ENCODE measurements around the gene NPIPA2.
"Not testable (repeated sequence)": the region's sequence is repeated elsewhere in the genome, so short reads cannot be mapped to it uniquely, and the experiment has no call there.

Gene NPIPA2

DNA sequence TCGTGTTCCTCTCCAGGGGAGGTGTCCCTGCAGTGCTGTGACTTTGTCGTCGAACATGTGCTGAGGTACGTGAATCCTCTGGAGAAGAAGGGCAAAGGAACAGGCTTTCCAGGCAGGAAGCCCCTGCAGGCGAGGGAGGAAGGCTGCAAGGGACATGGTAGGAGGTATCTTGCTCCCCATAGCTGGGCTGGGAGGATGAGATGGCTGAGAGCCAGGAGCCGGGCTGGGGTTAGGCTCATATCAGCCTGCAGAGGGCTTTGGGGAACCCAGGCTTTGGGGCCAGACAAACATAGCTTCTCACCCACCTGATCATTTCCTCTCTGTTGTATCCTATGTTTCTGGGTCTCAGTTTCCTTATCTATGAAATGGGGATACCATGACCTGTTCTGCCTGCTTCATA is 34.4 kb downstream of the NPIPA2 start:
- not testable (repeated sequence) for H3K36me3 ChIP-seq (ENCODE audit: control insufficient read depth, insufficient read depth, low read length); H3K9me3 ChIP-seq (ENCODE audit: control insufficient read depth, low read length); H3K4me3 ChIP-seq (ENCODE audit: insufficient read depth, low read depth, low read length); H3K27ac ChIP-seq (ENCODE audit: insufficient read depth, low read depth, low read length, poor library complexity, severe bottlenecking); H3K4me1 ChIP-seq (ENCODE audit: control insufficient read depth, insufficient read depth, low read length); H3K27me3 ChIP-seq (ENCODE audit: control insufficient read depth, insufficient read depth, low read length, poor library complexity, severe bottlenecking)
- WGBS, 2 experiments = no CpG with 5 or more reads among the region's 6 CpGs

GRCh38 chr16:14779368-14779877 is 37.1 kb downstream of the NPIPA2 start:
- H3K9me3 ChIP-seq (ENCODE audit: control insufficient read depth, low read length); H3K36me3 ChIP-seq (ENCODE audit: control insufficient read depth, insufficient read depth, low read length); H3K27me3 ChIP-seq (ENCODE audit: control insufficient read depth, insufficient read depth, low read length, poor library complexity, severe bottlenecking); H3K4me3 ChIP-seq (ENCODE audit: insufficient read depth, low read depth, low read length); H3K27ac ChIP-seq (ENCODE audit: insufficient read depth, low read depth, low read length, poor library complexity, severe bottlenecking); H3K4me1 ChIP-seq (ENCODE audit: control insufficient read depth, insufficient read depth, low read length): not testable (repeated sequence)
- 93 to 97% methylated on average over 5 to 7 of the region's 11 CpGs for WGBS, 2 experiments

DNA sequence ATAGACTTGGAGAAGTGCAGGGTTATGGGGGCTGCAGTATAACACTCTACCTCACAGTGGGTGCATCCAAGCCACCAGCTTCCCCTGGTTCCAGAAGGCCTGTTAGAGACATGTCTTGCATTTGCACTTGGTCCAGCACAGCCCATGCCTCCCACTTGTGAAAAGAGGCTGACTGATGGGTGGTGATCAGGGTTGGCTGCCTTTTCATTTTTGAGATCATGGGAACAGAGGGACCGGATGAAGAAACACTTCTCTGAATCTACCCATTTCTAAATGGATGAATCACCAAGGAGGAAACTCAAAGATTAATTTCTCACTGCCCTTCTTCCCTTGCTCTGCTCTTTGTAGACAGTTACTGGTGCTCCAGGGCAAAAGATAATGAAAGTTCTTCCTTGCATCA is 43.8 kb downstream of the NPIPA2 start:
- not testable (repeated sequence) for H3K27me3 ChIP-seq (ENCODE audit: control insufficient read depth, insufficient read depth, low read length, poor library complexity, severe bottlenecking); H3K4me3 ChIP-seq (ENCODE audit: insufficient read depth, low read depth, low read length); H3K36me3 ChIP-seq (ENCODE audit: control insufficient read depth, insufficient read depth, low read length); H3K9me3 ChIP-seq (ENCODE audit: control insufficient read depth, low read length); H3K27ac ChIP-seq (ENCODE audit: insufficient read depth, low read depth, low read length, poor library complexity, severe bottlenecking); H3K4me1 ChIP-seq (ENCODE audit: control insufficient read depth, insufficient read depth, low read length)
- no CpG with 5 or more reads among the region's 1 CpG for WGBS, 2 experiments

DNA sequence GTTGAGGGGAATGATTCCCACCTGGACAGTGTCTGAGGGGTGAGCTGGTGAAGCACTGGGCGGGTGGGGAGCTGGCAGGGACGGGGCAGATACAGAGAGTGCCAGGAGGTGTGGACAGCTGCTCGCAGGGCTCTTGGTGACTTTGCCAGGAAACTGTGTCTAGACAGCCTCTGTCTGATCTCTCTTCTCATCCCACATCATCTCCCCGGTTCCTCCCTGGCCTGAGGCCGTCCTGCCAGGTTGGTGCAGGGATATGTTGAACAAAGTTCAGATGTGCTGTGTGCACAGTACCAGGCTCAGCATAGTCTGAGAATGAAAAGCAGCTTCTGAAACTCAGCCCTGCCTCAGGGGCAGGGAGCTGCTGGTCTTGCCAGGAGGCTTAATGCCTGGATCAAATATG is 47.2 kb downstream of the NPIPA2 start:
- not testable (repeated sequence) for H3K27me3 ChIP-seq (ENCODE audit: control insufficient read depth, insufficient read depth, low read length, poor library complexity, severe bottlenecking); H3K27ac ChIP-seq (ENCODE audit: insufficient read depth, low read depth, low read length, poor library complexity, severe bottlenecking); H3K4me3 ChIP-seq (ENCODE audit: insufficient read depth, low read depth, low read length); H3K4me1 ChIP-seq (ENCODE audit: control insufficient read depth, insufficient read depth, low read length); H3K9me3 ChIP-seq (ENCODE audit: control insufficient read depth, low read length); H3K36me3 ChIP-seq (ENCODE audit: control insufficient read depth, insufficient read depth, low read length)
- WGBS, 2 experiments = no CpG with 5 or more reads among the region's 5 CpGs

- H3K4me1 ChIP-seq (ENCODE audit: control insufficient read depth, insufficient read depth, low read length); H3K36me3 ChIP-seq (ENCODE audit: control insufficient read depth, insufficient read depth, low read length); H3K27ac ChIP-seq (ENCODE audit: insufficient read depth, low read depth, low read length, poor library complexity, severe bottlenecking); H3K27me3 ChIP-seq (ENCODE audit: control insufficient read depth, insufficient read depth, low read length, poor library complexity, severe bottlenecking); H3K4me3 ChIP-seq (ENCODE audit: insufficient read depth, low read depth, low read length); H3K9me3 ChIP-seq (ENCODE audit: control insufficient read depth, low read length): not testable (repeated sequence)
- no CpG with 5 or more reads among the region's 7 CpGs for WGBS, 2 experiments
Observed at GRCh38 chr16:14790320-14790956, 48.1 kb downstream of the NPIPA2 start.

- not testable (repeated sequence) for H3K27me3 ChIP-seq (ENCODE audit: control insufficient read depth, insufficient read depth, low read length, poor library complexity, severe bottlenecking); H3K4me1 ChIP-seq (ENCODE audit: control insufficient read depth, insufficient read depth, low read length); H3K4me3 ChIP-seq (ENCODE audit: insufficient read depth, low read depth, low read length); H3K9me3 ChIP-seq (ENCODE audit: control insufficient read depth, low read length); H3K27ac ChIP-seq (ENCODE audit: insufficient read depth, low read depth, low read length, poor library complexity, severe bottlenecking); H3K36me3 ChIP-seq (ENCODE audit: control insufficient read depth, insufficient read depth, low read length)
- no CpG with 5 or more reads among the region's 2 CpGs for WGBS, 2 experiments
Observed at GRCh38 chr16:14792914-14793313, 50.6 kb downstream of the NPIPA2 start.

- WGBS, 2 experiments = no CpG with 5 or more reads among the region's 2 CpGs
- not testable (repeated sequence) for H3K9me3 ChIP-seq (ENCODE audit: control insufficient read depth, low read length); H3K27me3 ChIP-seq (ENCODE audit: control insufficient read depth, insufficient read depth, low read length, poor library complexity, severe bottlenecking); H3K27ac ChIP-seq (ENCODE audit: insufficient read depth, low read depth, low read length, poor library complexity, severe bottlenecking); H3K4me3 ChIP-seq (ENCODE audit: insufficient read depth, low read depth, low read length); H3K36me3 ChIP-seq (ENCODE audit: control insufficient read depth, insufficient read depth, low read length); H3K4me1 ChIP-seq (ENCODE audit: control insufficient read depth, insufficient read depth, low read length)
Observed at GRCh38 chr16:14797558-14797957, 55.2 kb downstream of the NPIPA2 start.

DNA sequence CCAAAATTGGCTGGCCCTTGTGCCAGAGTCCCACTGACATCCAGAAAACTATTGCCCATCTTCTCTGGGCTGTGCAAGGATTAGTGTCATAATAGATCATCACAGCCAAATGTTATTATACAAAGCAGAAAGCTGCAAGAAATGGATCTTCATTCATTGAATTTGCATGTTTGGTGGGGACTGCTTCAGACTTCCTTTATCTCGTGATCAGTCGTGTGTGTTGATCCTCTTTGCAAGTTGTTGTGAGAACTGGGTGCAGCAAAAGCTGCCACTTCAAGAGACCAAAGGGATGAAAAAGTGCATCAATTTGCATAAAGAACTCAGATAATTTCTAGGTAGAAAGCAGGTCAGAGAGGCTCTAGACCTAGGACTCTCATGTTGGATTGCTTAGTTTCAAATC is 61.2 kb downstream of the NPIPA2 start:
- not testable (repeated sequence) for H3K4me1 ChIP-seq (ENCODE audit: control insufficient read depth, insufficient read depth, low read length); H3K9me3 ChIP-seq (ENCODE audit: control insufficient read depth, low read length); H3K4me3 ChIP-seq (ENCODE audit: insufficient read depth, low read depth, low read length); H3K27ac ChIP-seq (ENCODE audit: insufficient read depth, low read depth, low read length, poor library complexity, severe bottlenecking); H3K36me3 ChIP-seq (ENCODE audit: control insufficient read depth, insufficient read depth, low read length); H3K27me3 ChIP-seq (ENCODE audit: control insufficient read depth, insufficient read depth, low read length, poor library complexity, severe bottlenecking)
- no CpG with 5 or more reads among the region's 2 CpGs for WGBS, 2 experiments

DNA sequence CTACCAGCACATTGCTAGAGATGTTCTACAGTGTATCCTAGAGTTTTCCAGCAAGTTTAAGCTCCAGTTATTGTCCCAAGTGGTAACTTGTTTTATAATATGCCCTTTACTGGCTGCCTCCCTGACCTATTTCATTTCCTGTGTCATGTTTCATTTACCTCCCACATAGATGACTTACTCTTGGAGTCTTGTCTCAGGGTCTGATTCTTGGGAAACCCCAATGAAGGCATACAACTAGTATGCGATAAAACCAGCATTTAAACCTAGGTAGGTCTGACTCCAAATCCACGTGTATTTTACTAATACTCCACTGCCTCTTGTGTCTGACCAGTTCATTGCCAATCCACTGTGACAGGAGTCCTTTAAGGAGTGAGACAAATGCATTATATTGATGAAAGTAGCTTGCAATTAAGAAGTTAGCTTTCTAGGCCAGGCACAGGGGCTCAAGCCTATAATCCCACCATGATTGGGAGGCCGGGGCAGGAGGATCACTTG is 64.9 kb downstream of the NPIPA2 start:
- H3K27ac ChIP-seq (ENCODE audit: insufficient read depth, low read depth, low read length, poor library complexity, severe bottlenecking); H3K4me1 ChIP-seq (ENCODE audit: control insufficient read depth, insufficient read depth, low read length); H3K9me3 ChIP-seq (ENCODE audit: control insufficient read depth, low read length); H3K27me3 ChIP-seq (ENCODE audit: control insufficient read depth, insufficient read depth, low read length, poor library complexity, severe bottlenecking); H3K4me3 ChIP-seq (ENCODE audit: insufficient read depth, low read depth, low read length); H3K36me3 ChIP-seq (ENCODE audit: control insufficient read depth, insufficient read depth, low read length): not testable (repeated sequence)
- WGBS, 2 experiments = 92 to 100% methylated on average over 2 of the region's 3 CpGs

GRCh38 chr16:14813890-14814289 is 71.6 kb downstream of the NPIPA2 start:
- H3K4me3 ChIP-seq (ENCODE audit: insufficient read depth, low read depth, low read length); H3K9me3 ChIP-seq (ENCODE audit: control insufficient read depth, low read length); H3K27ac ChIP-seq (ENCODE audit: insufficient read depth, low read depth, low read length, poor library complexity, severe bottlenecking); H3K27me3 ChIP-seq (ENCODE audit: control insufficient read depth, insufficient read depth, low read length, poor library complexity, severe bottlenecking); H3K4me1 ChIP-seq (ENCODE audit: control insufficient read depth, insufficient read depth, low read length); H3K36me3 ChIP-seq (ENCODE audit: control insufficient read depth, insufficient read depth, low read length): not testable (repeated sequence)
- no CpG with 5 or more reads among the region's 3 CpGs for WGBS, 2 experiments

Measured in ectodermal cell (in vitro differentiated cells).